Gastrocnemius medialis (tissue), 4 donors: ENCODE data around the gene PRR20D. TPM values are rescaled to one million over a fixed set of nuclear protein-coding genes. Genes with fewer than 3 reads are reported as not detected.
"Not testable (repeated sequence)": the region's sequence is repeated elsewhere in the genome, so short reads cannot be mapped to it uniquely, and the experiment has no call there.

Experiments used
- ATAC-seq, 2 donors: fragments of 150-250 bp; one replicate each; pipeline ENCODE4 v1.9.1; 2016
- DNase-seq, 2 donors: peaks; one replicate each; pipeline ENCODE4 v3.0.0-alpha.2; 2019
- H3K27ac ChIP-seq, 4 donors: fragments of 200-600 bp; sonication (generic); 1 replicate in 1 of 4; 2 replicates in 3 of 4; pipeline ENCODE4 v1.5.1; 2016 to 2018; ENCODE audit warnings: mild to moderate bottlenecking in 2 of 4, moderate library complexity in 1 of 4
- H3K27me3 ChIP-seq, 3 donors: fragments of 200-600 bp; sonication (generic) in 2 of 3; 1 replicate in 1 of 3; 2 replicates in 2 of 3; pipeline versions ENCODE4 v1.5.1 to v1.6.0; 2016 to 2019; ENCODE audit warnings: mild to moderate bottlenecking in 1 of 3, moderate library complexity in 1 of 3
- H3K36me3 ChIP-seq, 2 donors: fragments of 200-600 bp; sonication (generic) in 1 of 2; one replicate each; pipeline ENCODE4 v1.5.1; 2017 to 2018
- H3K4me1 ChIP-seq, 2 donors: fragments of 200-600 bp; sonication (generic) in 1 of 2; one replicate each; pipeline ENCODE4 v1.5.1; 2016 to 2017; ENCODE audit warnings: mild to moderate bottlenecking in 2 of 2
- H3K4me3 ChIP-seq, 4 donors: fragments of 200-600 bp; sonication (generic) in 3 of 4; 1 replicate in 1 of 4; 2 replicates in 3 of 4; pipeline ENCODE4 v1.5.1; 2016 to 2019; ENCODE audit warnings: mild to moderate bottlenecking in 2 of 4
- H3K9me3 ChIP-seq, 3 donors: fragments of 200-600 bp; sonication (generic) in 2 of 3; 1 replicate in 1 of 3; 2 replicates in 2 of 3; pipeline ENCODE4 v1.5.1; 2016 to 2019
- POLR2A ChIP-seq, 2 donors: fragments of 450-650 bp; IDR thresholded peaks; one replicate each; pipeline ENCODE4 v1.6.1; 2017; ENCODE audit warnings: antibody characterized with exemption in 2 of 2, mild to moderate bottlenecking in 2 of 2, moderate library complexity in 2 of 2
- in situ Hi-C, 4 donors: fragments of 200-750 bp; cut with MboI; loops; one replicate each; pipeline versions ENCODE4 v1.15.0 to v1.8.0; 2017; ENCODE audit warnings: low sequenced_read_pairs in 4 of 4
- intact Hi-C: fragments of 100-400 bp; cut with DNase I; formaldehyde crosslinking; loops from one replicate; pipeline ENCODE4 v1.15.1; 2023; ENCODE audit warnings: low total_unique reads
- total RNA-seq, 4 donors: library from RNA; depleted of rRNA; stranded (reverse); fragments of >200 nt; gene quantifications; one replicate each; pipeline versions ENCODE4 v1.1.0 to v1.2.3, GENCODE V29; 2016
- TF ChIP-seq, protein P1 (sequence below), 5 experiments: fragments of 450-650 bp in 3 of 5; fragments of 200-600 bp in 2 of 5; sonication (generic) in 2 of 5; IDR thresholded peaks in 4 of 5; conservative IDR thresholded peaks in 1 of 5; 1 replicate in 4 of 5; 2 replicates in 1 of 5; pipeline ENCODE4 v1.5.1; 2016 to 2019; ENCODE audit warnings: antibody characterized with exemption in 5 of 5, mild to moderate bottlenecking in 3 of 5, moderate library complexity in 3 of 5

Gene PRR20D
- total RNA-seq, 4 donors from 2014 or later: not detected

DNA sequence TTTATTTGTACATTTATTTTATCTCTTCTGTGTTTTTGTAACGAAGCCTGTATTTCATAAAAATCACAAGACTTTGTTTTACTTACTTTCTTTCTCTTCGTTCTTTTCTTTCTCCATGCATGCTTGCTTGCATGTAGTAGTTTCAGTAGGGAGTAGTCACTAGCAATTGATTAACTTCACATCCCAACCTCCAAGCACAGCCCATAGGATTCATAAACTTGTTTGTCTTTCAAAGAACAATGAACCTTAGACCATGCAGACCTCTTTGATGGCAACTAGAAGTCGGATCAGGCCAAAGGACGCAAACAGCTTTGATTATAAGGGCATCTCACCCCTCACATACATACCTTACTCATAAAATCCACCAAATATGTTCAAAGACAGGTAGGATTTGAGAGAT lies 22.8 kb upstream of the PRR20D start:
- TF ChIP-seq, protein P1, sequence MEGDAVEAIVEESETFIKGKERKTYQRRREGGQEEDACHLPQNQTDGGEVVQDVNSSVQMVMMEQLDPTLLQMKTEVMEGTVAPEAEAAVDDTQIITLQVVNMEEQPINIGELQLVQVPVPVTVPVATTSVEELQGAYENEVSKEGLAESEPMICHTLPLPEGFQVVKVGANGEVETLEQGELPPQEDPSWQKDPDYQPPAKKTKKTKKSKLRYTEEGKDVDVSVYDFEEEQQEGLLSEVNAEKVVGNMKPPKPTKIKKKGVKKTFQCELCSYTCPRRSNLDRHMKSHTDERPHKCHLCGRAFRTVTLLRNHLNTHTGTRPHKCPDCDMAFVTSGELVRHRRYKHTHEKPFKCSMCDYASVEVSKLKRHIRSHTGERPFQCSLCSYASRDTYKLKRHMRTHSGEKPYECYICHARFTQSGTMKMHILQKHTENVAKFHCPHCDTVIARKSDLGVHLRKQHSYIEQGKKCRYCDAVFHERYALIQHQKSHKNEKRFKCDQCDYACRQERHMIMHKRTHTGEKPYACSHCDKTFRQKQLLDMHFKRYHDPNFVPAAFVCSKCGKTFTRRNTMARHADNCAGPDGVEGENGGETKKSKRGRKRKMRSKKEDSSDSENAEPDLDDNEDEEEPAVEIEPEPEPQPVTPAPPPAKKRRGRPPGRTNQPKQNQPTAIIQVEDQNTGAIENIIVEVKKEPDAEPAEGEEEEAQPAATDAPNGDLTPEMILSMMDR (IDR thresholded peaks at IDR 0.05 in 4 of 5, conservative IDR thresholded peaks at IDR 0.05 in 1 of 5): no peak
- no peak for TF ChIP-seq POLR2A (IDR thresholded peaks at IDR 0.05)
- intact Hi-C loops: no loop called here
- ATAC-seq: no peak

DNA sequence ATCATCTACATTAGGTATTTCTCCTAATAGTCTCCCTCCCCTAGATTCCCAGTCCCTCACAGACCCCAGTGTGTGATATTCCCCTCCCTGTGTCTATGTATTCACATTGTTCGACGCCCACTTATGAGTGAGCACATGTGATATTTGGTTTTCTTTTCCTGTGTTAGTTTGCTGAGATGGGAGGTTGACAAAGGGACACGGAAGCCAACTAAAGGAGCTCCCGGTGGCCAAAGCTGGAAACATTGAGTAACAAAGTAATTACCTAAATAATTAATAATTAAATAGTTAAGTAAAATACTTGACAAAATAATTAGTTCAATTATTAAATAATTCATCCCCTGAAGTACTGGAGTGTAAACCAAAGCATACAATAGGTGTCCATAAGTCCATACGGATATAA lies 21.4 kb upstream of the PRR20D start:
- Histone ChIP-seq H3K27me3 (no peaks in the 10 kb centered on the region), H3K27ac (no peak overlapping the region), H3K36me3 (no peaks in the 10 kb centered on the region), H3K4me3 (no peak overlapping the region), H3K4me1 (no peaks in the 10 kb centered on the region), H3K9me3 (no peaks in the 10 kb centered on the region)
- TF ChIP-seq, protein P1 (IDR thresholded peaks at IDR 0.05 in 4 of 5, conservative IDR thresholded peaks at IDR 0.05 in 1 of 5): no peak
- no peak for TF ChIP-seq POLR2A (IDR thresholded peaks at IDR 0.05)
- no peak for ATAC-seq
- DNase-seq: no peak
- in situ Hi-C loops: no loop called here
- intact Hi-C loops: no loop called here

More for the DNA sequence above, 22.8 kb upstream of the PRR20D start:
- in situ Hi-C loops: no loop called here
- H3K4me1 ChIP-seq: no peaks in the 10 kb centered on the region
- no peaks in the 10 kb centered on the region for H3K9me3 ChIP-seq
- no peak overlapping the region for H3K4me3 ChIP-seq
- DNase-seq: no peak
- H3K27ac ChIP-seq: no peak overlapping the region
- no peaks in the 10 kb centered on the region for H3K27me3 ChIP-seq
- H3K36me3 ChIP-seq: no peaks in the 10 kb centered on the region

DNA sequence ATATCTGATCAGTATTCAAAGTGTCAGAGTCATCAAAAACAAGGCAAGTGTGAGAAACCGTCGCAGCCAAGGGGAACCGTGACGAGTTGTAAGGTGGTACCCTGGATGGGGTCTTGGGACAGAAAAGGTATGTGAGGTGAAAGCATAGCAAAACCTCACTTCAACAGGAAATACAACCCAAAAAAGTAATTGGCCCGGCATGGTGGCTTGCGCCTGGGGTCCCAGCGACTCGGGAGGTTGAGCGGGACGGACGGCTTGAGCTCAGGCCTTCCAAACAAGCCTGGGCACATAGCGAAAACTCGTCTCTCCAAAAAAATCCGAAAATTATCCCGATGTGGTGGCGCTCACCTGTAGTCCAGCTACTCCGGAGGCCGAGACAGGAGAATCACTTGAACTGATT lies 20.7 kb upstream of the PRR20D start:
- H3K27ac ChIP-seq, in situ Hi-C loops, H3K4me3 ChIP-seq, H3K27me3 ChIP-seq, ATAC-seq, intact Hi-C loops, H3K36me3 ChIP-seq, DNase-seq, H3K4me1 ChIP-seq, H3K9me3 ChIP-seq: not testable (repeated sequence)

DNA sequence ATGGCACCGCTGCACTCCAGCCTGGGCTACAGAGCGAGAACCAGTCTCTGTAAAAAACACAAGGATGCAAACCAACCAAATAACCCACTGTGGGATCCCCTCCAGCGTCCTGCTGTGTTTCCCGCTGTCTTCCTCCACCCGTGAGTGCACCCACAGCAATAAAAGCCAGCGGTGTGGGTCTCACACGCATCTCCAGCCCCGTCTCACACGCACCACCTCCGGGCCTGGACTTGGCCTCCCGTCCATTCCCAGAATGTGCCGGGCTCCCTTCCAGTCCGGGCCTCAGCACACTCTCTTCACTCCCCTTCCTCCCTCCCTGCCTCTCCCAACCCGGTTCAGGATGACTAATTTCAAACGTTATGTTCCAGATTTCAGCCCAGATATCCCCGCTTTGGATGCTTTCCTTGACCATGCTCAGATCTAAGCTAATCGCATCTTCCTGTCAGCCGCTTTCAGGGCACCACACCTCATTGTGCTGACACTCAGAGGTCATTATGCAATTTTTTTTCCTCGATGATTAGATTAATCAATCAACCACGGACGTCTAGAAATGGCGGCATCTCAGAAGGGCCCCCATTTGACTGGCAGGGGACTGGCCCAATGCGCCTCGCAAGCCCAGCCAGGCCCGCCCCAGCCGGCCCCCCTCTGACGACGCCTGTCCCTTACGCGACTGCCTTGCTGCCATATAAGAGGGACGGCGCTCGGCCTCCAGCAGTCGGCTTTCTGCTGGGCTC lies 20.0 kb upstream of the PRR20D start, which contains the start of gene PRR20A:
Gene PRR20A (plus strand): TSS at position 684 of the 734 bp plus-strand sequence. CDS start 387 bp downstream, outside the sequence.
- H3K36me3 ChIP-seq, ATAC-seq, DNase-seq, H3K27ac ChIP-seq, H3K4me1 ChIP-seq, H3K4me3 ChIP-seq, in situ Hi-C loops, H3K27me3 ChIP-seq, intact Hi-C loops, H3K9me3 ChIP-seq: not testable (repeated sequence)

DNA sequence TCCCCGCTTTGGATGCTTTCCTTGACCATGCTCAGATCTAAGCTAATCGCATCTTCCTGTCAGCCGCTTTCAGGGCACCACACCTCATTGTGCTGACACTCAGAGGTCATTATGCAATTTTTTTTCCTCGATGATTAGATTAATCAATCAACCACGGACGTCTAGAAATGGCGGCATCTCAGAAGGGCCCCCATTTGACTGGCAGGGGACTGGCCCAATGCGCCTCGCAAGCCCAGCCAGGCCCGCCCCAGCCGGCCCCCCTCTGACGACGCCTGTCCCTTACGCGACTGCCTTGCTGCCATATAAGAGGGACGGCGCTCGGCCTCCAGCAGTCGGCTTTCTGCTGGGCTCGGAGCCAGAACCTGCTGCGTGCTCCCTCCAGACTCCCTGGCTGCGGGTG lies 13.2 kb upstream of the PRR20D start, which contains the start of gene PRR20B:
Gene PRR20B (plus strand): TSS at position 301 of the 400 bp plus-strand sequence. CDS start 387 bp downstream, outside the sequence.
- in situ Hi-C loops, intact Hi-C loops, H3K4me3 ChIP-seq, ATAC-seq, H3K36me3 ChIP-seq, H3K9me3 ChIP-seq, H3K27me3 ChIP-seq, H3K4me1 ChIP-seq, H3K27ac ChIP-seq, DNase-seq: not testable (repeated sequence)

DNA sequence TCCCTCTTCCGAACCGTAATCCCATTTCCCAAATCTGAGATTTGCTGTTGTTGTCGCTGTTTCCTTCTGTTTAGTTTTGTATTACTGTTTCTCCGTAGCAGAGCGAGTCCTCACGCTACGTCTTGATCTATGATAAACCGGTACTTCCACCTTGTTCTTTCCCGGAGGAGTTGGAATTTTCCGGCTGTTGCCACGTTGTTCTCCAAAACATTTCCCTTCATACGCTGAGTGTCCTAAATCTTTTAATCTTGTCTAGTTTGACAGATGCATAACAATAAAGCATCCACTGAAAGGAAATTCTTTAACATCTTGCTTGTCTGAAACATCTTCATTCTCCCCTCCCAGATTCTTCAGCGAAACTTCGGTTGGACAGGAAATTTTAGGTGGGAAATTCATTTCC lies 12.3 kb upstream of the PRR20D start:
- H3K4me3 ChIP-seq, intact Hi-C loops, H3K27ac ChIP-seq, ATAC-seq, H3K36me3 ChIP-seq, H3K27me3 ChIP-seq, in situ Hi-C loops, DNase-seq, H3K4me1 ChIP-seq, H3K9me3 ChIP-seq: not testable (repeated sequence)

DNA sequence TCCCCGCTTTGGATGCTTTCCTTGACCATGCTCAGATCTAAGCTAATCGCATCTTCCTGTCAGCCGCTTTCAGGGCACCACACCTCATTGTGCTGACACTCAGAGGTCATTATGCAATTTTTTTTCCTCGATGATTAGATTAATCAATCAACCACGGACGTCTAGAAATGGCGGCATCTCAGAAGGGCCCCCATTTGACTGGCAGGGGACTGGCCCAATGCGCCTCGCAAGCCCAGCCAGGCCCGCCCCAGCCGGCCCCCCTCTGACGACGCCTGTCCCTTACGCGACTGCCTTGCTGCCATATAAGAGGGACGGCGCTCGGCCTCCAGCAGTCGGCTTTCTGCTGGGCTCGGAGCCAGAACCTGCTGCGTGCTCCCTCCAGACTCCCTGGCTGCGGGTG lies 6.7 kb upstream of the PRR20D start, which contains the start of gene PRR20C:
Gene PRR20C (plus strand): TSS at position 301 of the 400 bp plus-strand sequence. CDS start 387 bp downstream, outside the sequence.
- H3K9me3 ChIP-seq, in situ Hi-C loops, H3K27me3 ChIP-seq, ATAC-seq, H3K27ac ChIP-seq, H3K36me3 ChIP-seq, H3K4me1 ChIP-seq, DNase-seq, H3K4me3 ChIP-seq, intact Hi-C loops: not testable (repeated sequence)

DNA sequence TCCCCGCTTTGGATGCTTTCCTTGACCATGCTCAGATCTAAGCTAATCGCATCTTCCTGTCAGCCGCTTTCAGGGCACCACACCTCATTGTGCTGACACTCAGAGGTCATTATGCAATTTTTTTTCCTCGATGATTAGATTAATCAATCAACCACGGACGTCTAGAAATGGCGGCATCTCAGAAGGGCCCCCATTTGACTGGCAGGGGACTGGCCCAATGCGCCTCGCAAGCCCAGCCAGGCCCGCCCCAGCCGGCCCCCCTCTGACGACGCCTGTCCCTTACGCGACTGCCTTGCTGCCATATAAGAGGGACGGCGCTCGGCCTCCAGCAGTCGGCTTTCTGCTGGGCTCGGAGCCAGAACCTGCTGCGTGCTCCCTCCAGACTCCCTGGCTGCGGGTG lies 6.5 kb downstream of the PRR20D start, which contains the start of gene PRR20E:
Gene PRR20E (plus strand): TSS at position 301 of the 400 bp plus-strand sequence. CDS start 387 bp downstream, outside the sequence.
- in situ Hi-C loops, H3K27ac ChIP-seq, intact Hi-C loops, ATAC-seq, H3K4me3 ChIP-seq, H3K27me3 ChIP-seq, DNase-seq, H3K36me3 ChIP-seq, H3K4me1 ChIP-seq, H3K9me3 ChIP-seq: not testable (repeated sequence)
